K562 (cell line): ENCODE data around the gene ANXA4. TPM values are rescaled to one million over a fixed set of nuclear protein-coding genes. Genes with fewer than 3 reads are reported as not detected.

Experiments used
- ARHGAP35 ChIP-seq: fragments of 450-650 bp; IDR thresholded peaks from 2 replicates; pipeline ENCODE4 v1.6.1; 2018; ENCODE audit not compliant: partially characterized antibody
- ARID1B ChIP-seq: fragments of 450-650 bp; IDR thresholded peaks from 2 replicates; pipeline ENCODE4 v1.6.1; 2016; ENCODE audit warnings: antibody characterized with exemption, mild to moderate bottlenecking, inconsistent platforms
- BRCA1 ChIP-seq, 2 experiments: fragments of 450-650 bp in 1 of 2; sonication (generic) in 1 of 2; formaldehyde crosslinking in 1 of 2; IDR thresholded peaks; 2 replicates each; pipeline versions ENCODE4 v1.5.0 to v1.6.1; 2017 to 2020; ENCODE audit warnings: mild to moderate bottlenecking in 1 of 2, missing genetic modification reagents in 1 of 2
- ESRRB ChIP-seq: fragments of 250-450 bp; sonication (Bioruptor Pico); IDR thresholded peaks from 2 replicates; pipeline ENCODE4 v1.5.0; 2020; ENCODE audit warnings: mild to moderate bottlenecking, moderate library complexity, borderline replicate concordance
- FOXK2 ChIP-seq, 2 experiments: fragments of 450-650 bp; IDR thresholded peaks in 1 of 2; conservative IDR thresholded peaks in 1 of 2; 2 replicates each; pipeline ENCODE4 v1.6.1; 2016; ENCODE audit warnings: low read depth in 2 of 2, mild to moderate bottlenecking in 1 of 2
- MECOM ChIP-seq: fragments of 250-450 bp; sonication (Bioruptor Pico); IDR thresholded peaks from 2 replicates; pipeline ENCODE4 v1.8.0; 2022; ENCODE audit warnings: inconsistent platforms
- MEIS2 ChIP-seq: fragments of 450-650 bp; IDR thresholded peaks from 2 replicates; pipeline ENCODE4 v1.6.1; 2014; ENCODE audit warnings: mild to moderate bottlenecking; ENCODE audit not compliant: partially characterized antibody
- NONO ChIP-seq, 2 experiments: fragments of 200-400 bp in 1 of 2; fragments of 450-650 bp in 1 of 2; formaldehyde crosslinking in 1 of 2; IDR thresholded peaks; 2 replicates each; pipeline ENCODE4 v1.6.1; 2017; ENCODE audit warnings: low read depth in 2 of 2, mild to moderate bottlenecking in 2 of 2, moderate library complexity in 2 of 2, low read length in 1 of 2
- PREB ChIP-seq: sonication (generic); formaldehyde crosslinking; IDR thresholded peaks from 2 replicates; pipeline ENCODE4 v1.8.1; 2023; ENCODE audit warnings: mild to moderate bottlenecking, missing genetic modification reagents
- SAFB ChIP-seq: fragments of 200-400 bp; formaldehyde crosslinking; IDR thresholded peaks from 2 replicates; pipeline ENCODE4 v1.6.1; 2017; ENCODE audit warnings: low read depth, low read length, borderline replicate concordance
- STAT5B ChIP-seq: fragments of 250-450 bp; sonication (Bioruptor Pico); IDR thresholded peaks from 2 replicates; pipeline ENCODE4 v1.8.0; 2021; ENCODE audit warnings: mild to moderate bottlenecking, inconsistent platforms
- TAF15 ChIP-seq: fragments of 200-400 bp; formaldehyde crosslinking; IDR thresholded peaks from 2 replicates; pipeline ENCODE4 v1.6.1; 2017; ENCODE audit warnings: mild to moderate bottlenecking, low read depth, low read length, moderate library complexity
- TAF9B ChIP-seq: fragments of 450-650 bp; IDR thresholded peaks from 2 replicates; pipeline ENCODE4 v1.6.1; 2018; ENCODE audit warnings: mild to moderate bottlenecking; ENCODE audit not compliant: partially characterized antibody
- TCF15 ChIP-seq: fragments of 250-450 bp; sonication (Bioruptor Pico); IDR thresholded peaks from 2 replicates; pipeline ENCODE4 v1.8.0; 2022; ENCODE audit warnings: moderate library complexity, mild to moderate bottlenecking, inconsistent platforms
- TCF7L2 ChIP-seq: fragments of 150-350 bp; IDR thresholded peaks from 2 replicates; pipeline ENCODE4 v1.6.1; 2016; ENCODE audit warnings: low read depth, mild to moderate bottlenecking, low read length, moderate library complexity
- THAP7 ChIP-seq: fragments of 250-450 bp; sonication (Bioruptor Pico); IDR thresholded peaks from 2 replicates; pipeline ENCODE4 v1.5.0; 2021
- ZBTB2 ChIP-seq: fragments of 450-650 bp; IDR thresholded peaks from 2 replicates; pipeline ENCODE4 v1.6.1; 2016; ENCODE audit warnings: antibody characterized with exemption
- ZBTB49 ChIP-seq: sonication (generic); formaldehyde crosslinking; IDR thresholded peaks from 2 replicates; pipeline ENCODE4 v1.8.0; 2022; ENCODE audit warnings: missing genetic modification reagents, mild to moderate bottlenecking, borderline replicate concordance
- ZFP1 ChIP-seq: fragments of 450-650 bp; formaldehyde crosslinking; IDR thresholded peaks from 2 replicates; pipeline ENCODE4 v1.4.0; 2020; ENCODE audit warnings: mild to moderate bottlenecking, mixed read lengths
- ZNF324 ChIP-seq: fragments of 250-450 bp; sonication (Bioruptor Pico); IDR thresholded peaks from 2 replicates; pipeline ENCODE4 v1.4.0; 2020; ENCODE audit warnings: mild to moderate bottlenecking
- ZNF384 ChIP-seq: IDR thresholded peaks from 2 replicates; pipeline ENCODE4 v1.6.1; 2012; ENCODE audit warnings: low read depth, low read length, improper control_type of control experiment
- ZNF75A ChIP-seq: fragments of 450-650 bp; formaldehyde crosslinking; IDR thresholded peaks from 2 replicates; pipeline ENCODE4 v1.4.0; 2020; ENCODE audit warnings: mild to moderate bottlenecking
- ZNF76 ChIP-seq: fragments of 250-450 bp; sonication (Bioruptor Pico); IDR thresholded peaks from 2 replicates; pipeline ENCODE4 v1.4.0; 2020; ENCODE audit warnings: mild to moderate bottlenecking, moderate library complexity, borderline replicate concordance
- polyA plus RNA-seq, 8 experiments: library from polyadenylated mRNA; depleted of rRNA in 4 of 8; stranded (reverse) in 5 of 8; unstranded in 3 of 8; fragments of >200 nt; fragmentation: Nextera tagmentation in 2 of 8; fragmentation: Illumina TruSeq in 1 of 8; extraction: Ambion mirVana in 2 of 8; extraction: Trizol in 1 of 8; gene quantifications; 2 replicates each; pipeline versions ENCODE4 v1.2.1 to v1.2.3, GENCODE V29; 2011 to 2014; ENCODE audit warnings: inconsistent platforms in 1 of 8, missing spikeins in 1 of 8
- total RNA-seq, 7 experiments: library from RNA; depleted of rRNA in 6 of 7; stranded (reverse); fragments of >200 nt in 6 of 7; fragmentation: Illumina TruSeq in 2 of 7; extraction: Trizol in 2 of 7; gene quantifications; 2 replicates each; pipeline versions ENCODE4 v1.2.1 to v1.2.3, GENCODE V29; 2011 to 2021; ENCODE audit warnings: low replicate concordance in 1 of 7

ANXA4 gene
- total and polyA plus RNA-seq, 9 of the 15 experiments (the other 6 are each of a cell fraction or from before 2014, with no cell fraction given): 3.4 to 13.6 (median 11.6) TPM

- TF ChIP-seq TCF7L2 (no peak), TCF15 (CRISPR knock-in tag) (no peak), BRCA1 (IDR thresholded peaks at IDR 0.05) (no peak), BRCA1 (CRISPR knock-in tag; IDR thresholded peaks at IDR 0.05) (no peak), SAFB (no peak), ZNF384 (peak; percentile 53), STAT5B (CRISPR knock-in tag) (no peak), ZBTB2 (no peak; the same call in 1 of the 2 replicates), FOXK2 (conservative IDR thresholded peaks at IDR 0.05 in 1 of 2, IDR thresholded peaks at IDR 0.05 in 1 of 2; ENCODE audit: low read depth in 2 of 2) (peak; percentile 58 to 64), MEIS2 (peak; percentile 97), ESRRB (no peak), THAP7 (CRISPR knock-in tag) (no peak), TAF9B (peak; percentile 89), NONO (IDR thresholded peaks at IDR 0.05; ENCODE audit: low read depth in 2 of 2, low read length in 1 of 2) (peak in 1 of 2 experiments; percentile 90; a peak in 2 of 4 replicates), ZBTB49 (no peak), ZNF76 (CRISPR knock-in tag) (peak; percentile 77; the same call in 1 of the 2 replicates), ZNF324 (CRISPR knock-in tag) (no peak), PREB (no peak), ZFP1 (CRISPR knock-in tag) (no peak), ZNF75A (CRISPR knock-in tag) (no peak), TAF15 (no peak), MECOM (peak; percentile 89), ARID1B (peak; percentile 100), ARHGAP35 (no peak)
Observed at GRCh38 chr2:69798909-69799526, 57.1 kb downstream of the ANXA4 start (continued).
